GM12891 (cell line): ENCODE measurements around the gene PACS2.

Experiments
- POLR2A ChIP-seq: IDR thresholded peaks from 2 replicates; pipeline ENCODE4 v1.6.1; 2011; ENCODE audit warnings: low read depth, low read length, control low read depth
- POLR2AphosphoS5 ChIP-seq: IDR thresholded peaks from 2 replicates; pipeline ENCODE4 v1.6.1; 2011; ENCODE audit warnings: low read depth, low read length, control low read depth
- POU2F2 ChIP-seq: IDR thresholded peaks from 2 replicates; pipeline ENCODE4 v1.6.1; 2011; ENCODE audit warnings: low read depth, mild to moderate bottlenecking, control low read depth, low read length, moderate library complexity
- SPI1 ChIP-seq: IDR thresholded peaks from 2 replicates; pipeline ENCODE4 v1.6.1; 2011; ENCODE audit warnings: low read depth, low read length, control low read depth
- TAF1 ChIP-seq: IDR thresholded peaks from 2 replicates; pipeline ENCODE4 v1.6.1; 2011; ENCODE audit warnings: low read depth, low read length, control low read depth

DNA sequence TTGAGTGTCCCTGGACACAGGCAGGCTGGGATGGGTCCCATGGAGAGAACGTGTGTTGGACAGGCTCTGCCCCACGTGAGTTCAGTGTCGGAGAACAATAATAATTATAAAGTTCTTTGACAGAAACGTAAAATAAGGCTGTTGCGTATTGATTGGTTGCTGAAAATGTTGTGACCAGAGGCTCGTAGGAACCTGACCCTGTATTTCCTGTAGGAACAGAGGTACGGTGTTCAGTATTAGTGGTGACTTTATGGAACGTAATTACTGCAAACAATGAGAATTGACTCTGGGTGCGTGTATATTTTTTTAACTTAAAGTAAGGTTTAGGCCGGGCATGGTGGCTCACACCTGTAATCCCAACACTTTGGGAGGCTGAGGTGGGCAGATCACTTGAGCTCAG lies 112.9 kb downstream of the PACS2 start:
- TF ChIP-seq POLR2A (no peak), TAF1 (no peak), SPI1 (no peak), POU2F2 (no peak), POLR2AphosphoS5 (no peak)
